BLaER1 treated with 17β-estradiol and CSF1 and Interleukin-3, amounts not matched to agents 10 nM and 100 nM (cell line): ENCODE results near the gene SGPL1.
A peak's percentile ranks its signal among the peaks of the same experiment; 100 is the strongest.
"Not testable (repeated sequence)": the region's sequence is repeated elsewhere in the genome, so short reads cannot be mapped to it uniquely, and the experiment has no call there.

Experiments
- H3K27ac ChIP-seq, 11 experiments: shearing (Covaris generic); formaldehyde crosslinking; 2 replicates each; pipeline ENCODE4 v1.8.1; 2022
- H3K27me3 ChIP-seq, 11 experiments: shearing (Covaris generic); formaldehyde crosslinking; 2 replicates each; pipeline ENCODE4 v1.8.1; 2022
- H3K36me3 ChIP-seq, 11 experiments: shearing (Covaris generic); formaldehyde crosslinking; 2 replicates each; pipeline ENCODE4 v1.8.1; 2022
- H3K4me1 ChIP-seq, 10 experiments: shearing (Covaris generic); formaldehyde crosslinking; 2 replicates each; pipeline ENCODE4 v1.8.1; 2022
- H3K4me2 ChIP-seq, 11 experiments: shearing (Covaris generic); formaldehyde crosslinking; 2 replicates each; pipeline ENCODE4 v1.8.1; 2022
- H3K4me3 ChIP-seq, 10 experiments: shearing (Covaris generic); formaldehyde crosslinking; 2 replicates each; pipeline ENCODE4 v1.8.1; 2022
- H3K9ac ChIP-seq, 11 experiments: shearing (Covaris generic); formaldehyde crosslinking; 2 replicates each; pipeline ENCODE4 v1.8.1; 2022
- H3K9me3 ChIP-seq, 11 experiments: shearing (Covaris generic); formaldehyde crosslinking; replicated peaks in 1 of 11; 2 replicates each; pipeline ENCODE4 v1.8.1; 2022
- H4K20me1 ChIP-seq, 11 experiments: shearing (Covaris generic); formaldehyde crosslinking; 2 replicates each; pipeline ENCODE4 v1.8.1; 2022
- Cebpa-rat ChIP-seq, 11 experiments: shearing (Covaris generic); IDR thresholded peaks; 2 replicates each; pipeline ENCODE4 v1.8.1; 2022

SGPL1 gene, protein sequence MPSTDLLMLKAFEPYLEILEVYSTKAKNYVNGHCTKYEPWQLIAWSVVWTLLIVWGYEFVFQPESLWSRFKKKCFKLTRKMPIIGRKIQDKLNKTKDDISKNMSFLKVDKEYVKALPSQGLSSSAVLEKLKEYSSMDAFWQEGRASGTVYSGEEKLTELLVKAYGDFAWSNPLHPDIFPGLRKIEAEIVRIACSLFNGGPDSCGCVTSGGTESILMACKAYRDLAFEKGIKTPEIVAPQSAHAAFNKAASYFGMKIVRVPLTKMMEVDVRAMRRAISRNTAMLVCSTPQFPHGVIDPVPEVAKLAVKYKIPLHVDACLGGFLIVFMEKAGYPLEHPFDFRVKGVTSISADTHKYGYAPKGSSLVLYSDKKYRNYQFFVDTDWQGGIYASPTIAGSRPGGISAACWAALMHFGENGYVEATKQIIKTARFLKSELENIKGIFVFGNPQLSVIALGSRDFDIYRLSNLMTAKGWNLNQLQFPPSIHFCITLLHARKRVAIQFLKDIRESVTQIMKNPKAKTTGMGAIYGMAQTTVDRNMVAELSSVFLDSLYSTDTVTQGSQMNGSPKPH

DNA sequence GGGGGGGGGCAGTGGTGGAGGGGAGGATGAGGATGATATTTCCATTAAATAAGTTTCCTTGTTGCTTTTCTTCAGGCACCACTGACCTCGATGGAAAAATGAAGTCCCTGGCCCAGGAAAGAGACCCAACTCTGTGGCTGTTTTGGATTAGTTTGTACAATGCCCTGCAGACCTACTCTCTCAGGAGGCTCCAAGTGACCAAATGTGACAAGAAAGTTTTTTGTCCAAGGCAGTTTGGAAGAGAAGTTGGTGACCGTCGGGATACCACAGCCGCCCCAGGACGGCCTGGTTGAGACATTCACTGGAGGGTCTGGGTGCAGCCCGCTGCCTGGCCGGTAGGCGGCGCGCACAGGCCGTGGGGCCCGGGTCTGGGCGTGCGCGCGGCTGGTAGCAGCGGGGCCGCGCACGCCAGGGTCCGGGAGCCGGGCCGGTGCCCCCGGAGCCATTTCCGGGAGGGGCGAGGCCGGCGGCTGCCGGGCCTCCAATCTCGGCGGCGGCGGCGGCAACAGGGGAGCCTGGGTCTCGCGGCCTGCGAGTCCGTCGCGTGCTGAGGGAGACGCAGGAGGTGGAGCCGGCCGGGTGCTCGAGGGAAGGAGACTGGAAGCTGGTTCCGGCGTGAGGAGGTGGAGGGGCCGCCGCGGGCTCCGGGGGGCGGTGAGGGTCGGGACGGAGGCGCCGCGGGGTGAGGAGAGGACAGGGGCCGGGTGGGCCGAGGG lies at the start of gene SGPL1:
Gene SGPL1 (plus strand): TSS at position 445 of the 716 bp plus-strand sequence. CDS start 906 bp downstream, outside the sequence.
- Histone ChIP-seq H3K4me3 (peak within 1 kb of the TSS; percentile 68 to 84 (median 78)), H3K4me1 (peaks cover 10 to 37% (median 18%) of the 10 kb centered on the region in 10 experiments; a peak in 18 of 20 replicates), H3K4me2 (peak within 1 kb of the TSS; percentile 85 to 99 (median 95)), H3K9ac (peak within 1 kb of the TSS; percentile 79 to 91 (median 86)), H3K9me3 (peaks cover 0 to 8% (median 0%) of the 10 kb centered on the region in 11 experiments; a peak in 2 of 22 replicates), H3K36me3 (peaks cover 12 to 39% (median 28%) of the 10 kb centered on the region in 11 experiments), H4K20me1 (peaks cover 7 to 44% (median 29%) of the 10 kb centered on the region in 11 experiments; a peak in 18 of 22 replicates), H3K27ac (peak within 1 kb of the TSS; percentile 50 to 86 (median 83); a peak in 21 of 22 replicates), H3K27me3 (peaks cover 0 to 3% (median 0%) of the 10 kb centered on the region in 11 experiments; a peak in 1 of 22 replicates)
- TF ChIP-seq Cebpa-rat (IDR thresholded peaks at IDR 0.05), result no peak

DNA sequence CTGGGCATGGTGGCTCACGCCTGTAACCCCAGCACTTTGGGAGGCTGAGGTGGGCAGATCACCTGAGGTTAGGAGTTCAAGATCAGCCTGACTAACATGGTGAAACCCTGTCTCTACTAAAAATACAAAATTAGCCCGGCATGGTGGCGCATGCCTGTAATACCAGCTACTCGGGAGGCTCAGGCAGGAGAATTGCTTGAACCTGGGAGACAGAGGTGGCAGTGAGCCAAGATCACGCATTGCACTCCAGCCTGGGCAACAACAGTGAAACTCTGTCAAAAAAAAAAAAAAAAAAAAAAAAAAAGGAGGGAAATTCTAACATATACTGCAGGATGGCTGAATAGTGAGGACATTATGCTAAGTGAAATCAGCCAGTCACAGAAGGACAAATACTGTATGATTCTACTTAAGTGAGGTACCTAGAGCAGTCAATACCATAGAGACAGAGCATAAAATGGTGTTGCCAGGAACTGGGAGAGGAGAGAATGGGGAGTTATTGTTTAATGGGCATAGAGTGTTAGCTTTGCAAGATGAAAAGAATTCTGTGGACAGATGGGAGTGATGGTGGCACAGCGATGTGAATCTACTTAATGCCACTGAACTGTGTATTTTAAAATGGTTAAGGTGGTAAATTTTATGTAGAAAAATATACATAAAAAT lies 47.6 kb upstream of the SGPL1 start:
- Histone ChIP-seq H3K36me3 (peaks cover 0 to 13% (median 8%) of the 10 kb centered on the region in 11 experiments; a peak in 6 of 22 replicates), H3K4me1 (peaks cover 10 to 25% (median 16%) of the 10 kb centered on the region in 10 experiments), H3K9me3 (peaks cover 23 to 32% (median 26%) of the 10 kb centered on the region in 11 experiments)
- not testable (repeated sequence) for H3K9ac ChIP-seq, H3K27me3 ChIP-seq, H3K27ac ChIP-seq, H4K20me1 ChIP-seq, H3K4me3 ChIP-seq, H3K4me2 ChIP-seq

DNA sequence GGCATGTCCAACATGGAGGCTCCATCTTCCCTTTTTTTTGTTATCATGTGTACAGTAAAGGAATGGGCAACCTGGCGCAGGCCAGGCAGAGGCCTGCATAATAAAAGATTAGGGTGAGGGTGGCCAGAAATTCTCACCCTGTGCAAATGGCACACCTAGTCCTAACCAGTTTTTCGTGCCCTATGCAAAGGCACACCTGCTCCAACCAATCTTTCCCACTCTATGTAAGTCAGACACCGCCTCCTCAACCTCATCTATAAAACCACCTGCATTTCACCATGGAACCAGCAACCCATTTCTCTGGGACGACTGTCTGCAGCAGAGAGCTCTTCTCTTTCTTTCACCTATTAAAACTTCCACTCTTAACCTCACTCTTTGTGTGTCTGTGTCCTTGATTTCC lies 46.6 kb upstream of the SGPL1 start:
- no peaks in the 10 kb centered on the region for H3K27me3 ChIP-seq
- H3K4me1 ChIP-seq, result peaks cover under 1 to 16% (median 7%) of the 10 kb centered on the region in 10 experiments; a peak in 17 of 20 replicates
- H3K27ac ChIP-seq, result no peak overlapping the region
- H3K4me2 ChIP-seq, result no peak overlapping the region
- H3K36me3 ChIP-seq, result peaks cover 0 to 13% (median 8%) of the 10 kb centered on the region in 11 experiments; a peak in 6 of 22 replicates
- no peak overlapping the region for H3K9ac ChIP-seq
- no peak overlapping the region for H3K4me3 ChIP-seq
- TF ChIP-seq Cebpa-rat (IDR thresholded peaks at IDR 0.05), result no peak
- no peaks in the 10 kb centered on the region for H4K20me1 ChIP-seq
- H3K9me3 ChIP-seq, result peaks cover 23 to 32% (median 26%) of the 10 kb centered on the region in 11 experiments

DNA sequence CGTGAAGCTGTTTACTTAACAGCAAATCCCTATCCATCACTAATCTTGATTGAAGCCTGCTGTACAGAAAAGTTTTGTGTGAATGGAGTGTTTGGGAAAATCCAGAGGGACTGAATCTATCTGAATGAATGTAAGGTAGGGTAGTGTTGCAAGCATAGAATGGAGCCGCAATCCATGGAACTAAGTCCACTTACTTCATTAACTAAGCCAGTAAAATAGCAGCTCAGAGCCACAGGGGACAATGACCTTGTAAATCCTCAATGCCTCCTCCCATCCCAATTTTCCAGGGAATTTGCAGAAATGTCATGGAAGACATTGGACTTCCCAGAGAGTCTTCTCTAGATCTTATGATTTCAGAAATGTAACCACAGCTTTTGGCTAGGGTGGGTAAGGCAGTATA lies 45.7 kb upstream of the SGPL1 start:
- no peaks in the 10 kb centered on the region; a peak in 1 of 22 replicates for H4K20me1 ChIP-seq
- H3K9me3 ChIP-seq, result peaks cover 23 to 29% (median 24%) of the 10 kb centered on the region in 11 experiments
- no peak overlapping the region for H3K4me2 ChIP-seq
- TF ChIP-seq Cebpa-rat (IDR thresholded peaks at IDR 0.05), result no peak
- no peak overlapping the region for H3K4me3 ChIP-seq
- no peaks in the 10 kb centered on the region for H3K27me3 ChIP-seq
- no peak overlapping the region for H3K9ac ChIP-seq
- H3K36me3 ChIP-seq, result peaks cover 0 to 13% (median 8%) of the 10 kb centered on the region in 11 experiments; a peak in 6 of 22 replicates
- H3K4me1 ChIP-seq, result peaks cover 0 to 7% (median 0%) of the 10 kb centered on the region in 10 experiments; a peak in 2 of 20 replicates
- no peak overlapping the region for H3K27ac ChIP-seq

DNA sequence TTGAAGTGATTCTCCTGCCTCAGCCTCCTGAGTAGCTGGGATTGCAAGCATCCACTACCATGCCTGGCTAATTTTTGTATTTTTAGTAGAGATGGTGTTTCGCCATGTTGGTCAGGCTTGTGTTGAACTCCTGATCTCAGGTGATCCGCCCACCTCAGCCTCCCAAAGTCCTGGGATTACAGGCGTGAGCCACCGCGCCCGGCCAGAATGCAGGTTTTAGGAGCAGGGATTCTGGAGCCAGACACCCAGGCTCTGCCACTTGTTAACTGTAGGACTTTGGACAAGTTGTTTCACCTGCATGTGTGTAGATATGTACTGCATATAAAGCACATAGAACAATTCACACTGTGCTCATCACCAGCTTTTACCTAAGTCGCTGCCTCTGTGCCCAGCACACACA lies 45.2 kb upstream of the SGPL1 start:
- not testable (repeated sequence) for H3K27me3 ChIP-seq, H3K27ac ChIP-seq, H3K9ac ChIP-seq, H3K4me3 ChIP-seq, H4K20me1 ChIP-seq, H3K4me1 ChIP-seq, H3K4me2 ChIP-seq
- H3K36me3 ChIP-seq, result peaks cover 0 to 11% (median 5%) of the 10 kb centered on the region in 11 experiments; a peak in 6 of 22 replicates
- H3K9me3 ChIP-seq, result peaks cover 18 to 24% (median 19%) of the 10 kb centered on the region in 11 experiments

DNA sequence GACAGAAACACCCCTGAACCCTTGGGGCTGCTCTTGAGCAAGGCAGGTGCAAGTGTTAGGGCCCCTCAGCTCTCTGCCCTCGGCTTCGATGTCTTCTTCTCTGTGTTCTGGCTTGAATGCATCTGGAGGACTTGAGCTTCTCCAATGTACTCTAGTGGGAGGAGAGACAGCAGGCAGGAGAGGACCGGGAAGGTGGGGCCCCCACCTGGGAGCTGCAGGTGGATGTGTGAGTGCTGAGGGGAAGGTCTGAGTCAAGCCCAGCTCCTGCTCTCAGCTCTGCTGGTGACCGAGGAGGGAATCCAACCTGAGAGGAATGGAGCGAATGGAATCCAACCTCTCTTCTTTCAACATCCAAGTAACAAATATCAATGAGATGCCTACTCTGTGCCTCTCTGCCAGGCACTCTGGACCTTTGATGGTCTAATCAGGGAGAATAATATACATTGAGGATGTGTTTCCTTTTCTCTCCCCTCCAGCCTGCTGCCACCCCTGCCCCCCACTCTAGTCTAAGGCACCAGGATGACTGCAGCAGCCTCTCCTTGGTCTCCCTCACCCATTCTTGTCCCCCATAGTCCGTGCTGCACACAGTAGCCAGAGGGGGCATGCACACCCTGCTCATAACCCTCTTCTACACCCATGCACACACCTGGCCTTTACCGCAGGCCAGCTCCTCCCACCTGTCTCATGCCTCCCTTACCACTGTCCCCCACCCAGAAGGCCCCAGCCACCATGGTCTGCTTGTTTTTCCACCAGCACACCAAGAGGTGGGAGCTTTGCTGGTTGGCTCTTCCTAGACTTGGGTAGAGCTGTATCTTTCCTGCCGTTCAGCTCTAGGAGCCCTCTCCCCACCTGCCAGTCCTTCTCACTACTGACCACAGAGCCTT lies 44.2 kb upstream of the SGPL1 start:
- Histone ChIP-seq H3K4me2 (no peak overlapping the region), H3K27ac (no peak overlapping the region), H3K36me3 (peaks cover 0 to under 1% (median 0%) of the 10 kb centered on the region in 11 experiments; a peak in 1 of 22 replicates), H3K4me1 (peaks cover 0 to 7% (median 0%) of the 10 kb centered on the region in 10 experiments; a peak in 2 of 20 replicates), H3K4me3 (no peak overlapping the region), H3K9ac (no peak overlapping the region), H3K9me3 (peaks cover 7 to 14% (median 8%) of the 10 kb centered on the region in 11 experiments), H4K20me1 (no peaks in the 10 kb centered on the region; a peak in 1 of 22 replicates), H3K27me3 (no peaks in the 10 kb centered on the region)
- TF ChIP-seq Cebpa-rat (IDR thresholded peaks at IDR 0.05), result no peak

DNA sequence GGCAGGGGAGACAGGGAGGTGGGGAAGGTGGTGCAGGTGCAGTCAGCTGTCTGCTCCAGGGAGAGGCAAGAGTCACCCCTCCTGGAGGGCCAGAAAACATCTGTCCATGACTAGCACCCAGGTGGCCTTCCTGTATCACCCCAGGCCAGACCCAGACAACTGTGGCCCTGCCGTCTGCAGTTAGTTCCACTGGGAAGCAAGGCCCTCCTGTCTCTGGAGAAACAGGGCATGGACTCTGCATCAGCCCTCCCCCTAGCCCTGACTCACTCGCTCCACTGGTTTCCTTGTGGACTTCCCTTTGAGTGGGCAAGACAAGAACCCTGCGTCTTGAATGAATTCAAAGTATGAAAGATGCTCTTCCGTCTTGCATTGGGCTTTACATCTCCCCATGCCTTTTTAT lies 43.1 kb upstream of the SGPL1 start:
- Histone ChIP-seq H4K20me1 (no peaks in the 10 kb centered on the region; a peak in 1 of 22 replicates), H3K27ac (no peak overlapping the region), H3K27me3 (no peaks in the 10 kb centered on the region), H3K9me3 (peaks cover 0 to 5% (median 0%) of the 10 kb centered on the region in 11 experiments; a peak in 2 of 22 replicates), H3K9ac (no peak overlapping the region), H3K4me2 (peak overlapping the region in 1 of 11 experiments; percentile 26; a peak in 1 of 22 replicates), H3K36me3 (no peaks in the 10 kb centered on the region), H3K4me1 (peaks cover 0 to 7% (median 0%) of the 10 kb centered on the region in 10 experiments; a peak in 2 of 20 replicates), H3K4me3 (no peak overlapping the region)
- TF ChIP-seq Cebpa-rat (IDR thresholded peaks at IDR 0.05), result no peak
